Karpas-422 (cell line): Measurements from ENCODE around the gene ZNF700. TPM values are rescaled to one million over a fixed set of nuclear protein-coding genes. Genes with fewer than 3 reads are reported as not detected.
"Not testable (repeated sequence)": the region's sequence is repeated elsewhere in the genome, so short reads cannot be mapped to it uniquely, and the experiment has no call there.

Experiments used
- DNase-seq: peaks from one replicate; pipeline ENCODE4 v3.0.0-alpha.2; 2015
- H2AFZ ChIP-seq: fragments of 200-600 bp; sonication (generic); 2 replicates; pipeline ENCODE4 v1.6.1; 2014; ENCODE audit warnings: antibody characterized with exemption, low read length, mixed read lengths
- H3K27ac ChIP-seq: fragments of 200-600 bp; sonication (generic); 2 replicates; pipeline ENCODE4 v1.5.1; 2014; ENCODE audit warnings: mild to moderate bottlenecking, low read length, moderate library complexity
- H3K27me3 ChIP-seq: fragments of 200-600 bp; sonication (generic); 2 replicates; pipeline ENCODE4 v1.6.1; 2014; ENCODE audit warnings: low read length, mixed read lengths
- H3K36me3 ChIP-seq: fragments of 200-600 bp; sonication (generic); 2 replicates; pipeline ENCODE4 v1.6.1; 2014; ENCODE audit warnings: low read length, mixed read lengths; ENCODE audit not compliant: insufficient read depth
- H3K4me1 ChIP-seq: fragments of 200-600 bp; sonication (generic); 2 replicates; pipeline ENCODE4 v1.6.1; 2014; ENCODE audit warnings: mild to moderate bottlenecking, low read length, mixed read lengths
- H3K4me2 ChIP-seq: fragments of 200-600 bp; sonication (generic); 2 replicates; pipeline ENCODE4 v1.6.1; 2014; ENCODE audit warnings: low read length, low read depth, mild to moderate bottlenecking; ENCODE audit not compliant: poor library complexity, severe bottlenecking
- H3K4me3 ChIP-seq: fragments of 200-600 bp; sonication (generic); 2 replicates; pipeline ENCODE4 v1.5.1; 2014; ENCODE audit warnings: mild to moderate bottlenecking, antibody characterized with exemption, low read length, mixed read lengths
- H3K79me2 ChIP-seq: fragments of 200-600 bp; sonication (generic); 2 replicates; pipeline ENCODE4 v1.6.1; 2014; ENCODE audit warnings: mild to moderate bottlenecking, low read length, mixed read lengths
- H3K9ac ChIP-seq: fragments of 200-600 bp; sonication (generic); 2 replicates; pipeline ENCODE4 v1.6.0; 2014; ENCODE audit warnings: low read length
- H3K9me2 ChIP-seq: fragments of 200-600 bp; sonication (generic), shearing (Covaris generic); replicated peaks from 2 replicates; pipeline ENCODE4 v1.6.0; 2014; ENCODE audit warnings: mild to moderate bottlenecking, low read length, moderate library complexity; ENCODE audit not compliant: insufficient read depth
- H3K9me3 ChIP-seq: fragments of 300-700, 200-600 bp; sonication (generic); 2 replicates; pipeline ENCODE4 v1.6.1; 2014; ENCODE audit warnings: low read length, mixed read lengths
- H4K20me1 ChIP-seq: fragments of 200-600 bp; sonication (generic); 2 replicates; pipeline ENCODE4 v1.6.1; 2014; ENCODE audit warnings: mild to moderate bottlenecking, antibody characterized with exemption, low read length, low read depth; ENCODE audit not compliant: insufficient read depth
- small RNA-seq: library from RNA; depleted of rRNA; stranded (forward); fragments of <200 nt; gene quantifications from one replicate; pipeline ENCODE3, GENCODE V24; 2014
- total RNA-seq: library from RNA; depleted of rRNA; stranded (reverse); fragments of >200 nt; shearing (Covaris generic); gene quantifications from 2 replicates; pipeline ENCODE4 v1.2.3, GENCODE V29; 2014; ENCODE audit warnings: low replicate concordance; rRNA removed

Gene ZNF700
- total RNA-seq, 1 experiment from 2014 or later = 29.9 TPM

- no peaks in the 10 kb centered on the region for H3K27me3 ChIP-seq
Measured at GRCh38 chr19:11986754-11987153, 61.8 kb downstream of the ZNF700 start.

GRCh38 chr19:11987405-11988281 lies 62.7 kb downstream of the ZNF700 start:
- peak overlapping the region; percentile 55; the same call in 1 of the 2 replicates for H2AFZ ChIP-seq

More at GRCh38 chr19:11986754-11987153, 61.8 kb downstream of the ZNF700 start:
- no peak overlapping the region for H3K4me3 ChIP-seq
- peaks cover 5% of the 10 kb centered on the region for H3K4me1 ChIP-seq
- H4K20me1 ChIP-seq = no peaks in the 10 kb centered on the region
- peaks cover 25% of the 10 kb centered on the region for H3K36me3 ChIP-seq
- H3K27ac ChIP-seq = no peak overlapping the region
- H3K4me2 ChIP-seq = no peak overlapping the region
- H2AFZ ChIP-seq = no peak overlapping the region
- peaks cover 18% of the 10 kb centered on the region for H3K9me3 ChIP-seq
- DNase-seq = no peak
- peaks cover 42% of the 10 kb centered on the region for H3K79me2 ChIP-seq
- no peak overlapping the region for H3K9ac ChIP-seq
- H3K9me2 ChIP-seq = no peaks in the 10 kb centered on the region

DNA sequence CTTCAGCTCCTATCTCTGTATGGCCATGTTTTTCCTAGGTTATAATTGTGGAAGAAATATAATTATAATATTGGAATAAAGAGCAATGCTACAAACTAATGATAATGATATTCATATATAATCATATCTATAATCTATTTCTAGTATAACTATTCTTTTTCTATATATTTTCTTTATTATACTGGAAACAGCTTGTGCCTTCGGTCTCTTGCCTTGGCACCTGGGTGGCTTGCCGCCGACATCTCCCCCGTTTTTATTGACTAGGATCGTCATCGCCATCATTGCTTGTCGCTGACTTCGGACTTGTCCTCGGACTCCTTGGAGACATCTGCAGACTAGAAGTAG lies 64.2 kb downstream of the ZNF700 start:
- DNase-seq = no peak
- Histone ChIP-seq H4K20me1 (no peaks in the 10 kb centered on the region), H3K36me3 (peaks cover 41% of the 10 kb centered on the region), H3K4me3 (peak overlapping the region; percentile 82), H3K27ac (no peak overlapping the region), H3K4me2 (peak overlapping the region; percentile 90), H3K79me2 (peaks cover 65% of the 10 kb centered on the region), H3K27me3 (no peaks in the 10 kb centered on the region), H2AFZ (no peak overlapping the region), H3K9me3 (peaks cover 11% of the 10 kb centered on the region; the same call in 1 of the 2 replicates), H3K4me1 (peaks cover 5% of the 10 kb centered on the region), H3K9me2 (no peaks in the 10 kb centered on the region), H3K9ac (no peak overlapping the region; the same call in 1 of the 2 replicates)

More at GRCh38 chr19:11987405-11988281, 62.7 kb downstream of the ZNF700 start:
- DNase-seq = peak; percentile 97
- Histone ChIP-seq H3K79me2 (peaks cover 51% of the 10 kb centered on the region), H3K9ac (peak overlapping the region; percentile 86), H3K4me2 (peak overlapping the region; percentile 90), H3K4me1 (peaks cover 5% of the 10 kb centered on the region), H3K27ac (peak overlapping the region; percentile 69), H3K36me3 (peaks cover 32% of the 10 kb centered on the region), H3K27me3 (no peaks in the 10 kb centered on the region), H3K4me3 (peak overlapping the region; percentile 82), H4K20me1 (no peaks in the 10 kb centered on the region), H3K9me3 (peaks cover 11% of the 10 kb centered on the region; the same call in 1 of the 2 replicates), H3K9me2 (no peaks in the 10 kb centered on the region)

GRCh38 chr19:11991921-11992320 lies 67.0 kb downstream of the ZNF700 start:
- not testable (repeated sequence) for H3K4me1 ChIP-seq, H3K9me2 ChIP-seq, DNase-seq, H3K4me2 ChIP-seq, H3K4me3 ChIP-seq, H4K20me1 ChIP-seq, H3K27me3 ChIP-seq, H3K9ac ChIP-seq, H2AFZ ChIP-seq, H3K27ac ChIP-seq
- Histone ChIP-seq H3K9me3 (peaks cover 17% of the 10 kb centered on the region), H3K36me3 (peaks cover 55% of the 10 kb centered on the region), H3K79me2 (peaks cover 89% of the 10 kb centered on the region)

GRCh38 chr19:11995174-11995573 lies 70.3 kb downstream of the ZNF700 start:
- Histone ChIP-seq H3K9ac (no peak overlapping the region), H4K20me1 (no peaks in the 10 kb centered on the region), H3K9me2 (no peaks in the 10 kb centered on the region), H3K27ac (no peak overlapping the region), H2AFZ (no peak overlapping the region), H3K4me3 (no peak overlapping the region), H3K79me2 (peaks cover 93% of the 10 kb centered on the region), H3K27me3 (no peaks in the 10 kb centered on the region), H3K9me3 (peaks cover 21% of the 10 kb centered on the region), H3K4me1 (peaks cover 4% of the 10 kb centered on the region), H3K36me3 (peaks cover 73% of the 10 kb centered on the region), H3K4me2 (no peak overlapping the region)
- DNase-seq = no peak

Small RNA genes lying within 50 kb of the gene (small RNA-seq; reads per million reads assigned to genes)
- gene RNA5SP464 = not detected

Other genes starting within 250 kb of the ZNF700 start
- 5.9 and 8.8 TPM in 2 replicates for gene ZNF823, start 186.2 kb upstream of the ZNF700 start, total RNA-seq
- gene ZNF441, start 158.1 kb upstream of the ZNF700 start, total RNA-seq = 15.8 and 16.4 TPM in 2 replicates
- gene ZNF491, start 126.6 kb upstream of the ZNF700 start, total RNA-seq = 2.2 and 3.1 TPM in 2 replicates
- 19.2 and 19.6 TPM in 2 replicates for gene ZNF440, start 110.8 kb upstream of the ZNF700 start, total RNA-seq
- 16.5 and 19.4 TPM in 2 replicates for gene ZNF439, start 76.4 kb upstream of the ZNF700 start, total RNA-seq
- 6.6 and 12.9 TPM in 2 replicates for gene ZNF69, start 37.3 kb upstream of the ZNF700 start, total RNA-seq
- gene ZNF763, start 39.9 kb downstream of the ZNF700 start, total RNA-seq = 3.2 and 9.2 TPM in 2 replicates
- 4.4 and 6.0 TPM in 2 replicates for gene ZNF433, start 110.6 kb downstream of the ZNF700 start, total RNA-seq
- gene ZNF878, start 127.9 kb downstream of the ZNF700 start, total RNA-seq = 0.71 and 0.79 TPM in 2 replicates
- 7.0 and 11.7 TPM in 2 replicates for gene ZNF844, start 139.6 kb downstream of the ZNF700 start, total RNA-seq
- gene ZNF20, start 215.2 kb downstream of the ZNF700 start, total RNA-seq = 6.2 and 10.0 TPM in 2 replicates
- gene ZNF625, start 231.6 kb downstream of the ZNF700 start, total RNA-seq = 3.9 and 9.7 TPM in 2 replicates
- gene ZNF136, start 238.0 kb downstream of the ZNF700 start, total RNA-seq = 10.1 and 11.1 TPM in 2 replicates